Urothelium cell line (cell line): ENCODE data around the gene SBF2.
"Not testable (repeated sequence)": the region's sequence is repeated elsewhere in the genome, so short reads cannot be mapped to it uniquely, and the experiment has no call there.

ENCODE experiments used
- DNase-seq: peaks from one replicate; pipeline ENCODE4 v3.0.0; 2011; ENCODE audit warnings: low spot score, mixed read lengths
- FAIRE-seq: peaks from 2 replicates; lab custom pipeline; 2011; peaks lifted over from hg19 to GRCh38; lab: Jason Lieb, UNC

SBF2 gene

GRCh38 chr11:10029386-10030121 is 264.5 kb downstream of the SBF2 start:
- FAIRE-seq (no peak), DNase-seq (no peak)

- DNase-seq (no peak), FAIRE-seq (no peak)
These were observed 267.5 kb downstream of the SBF2 start for GRCh38 chr11:10026514-10026913.

- no peak for DNase-seq
- no peak for FAIRE-seq
These were observed 270.8 kb downstream of the SBF2 start for GRCh38 chr11:10023212-10023611.

- no peak for FAIRE-seq
- no peak for DNase-seq
These were observed 271.3 kb downstream of the SBF2 start for GRCh38 chr11:10022764-10023163.

- FAIRE-seq, result no peak
- DNase-seq, result no peak
These were observed 272.5 kb downstream of the SBF2 start for GRCh38 chr11:10021563-10021962.

- FAIRE-seq (no peak), DNase-seq (no peak)
These were observed 273.9 kb downstream of the SBF2 start for GRCh38 chr11:10019906-10020682.

- DNase-seq (no peak), FAIRE-seq (no peak)
These were observed 276.1 kb downstream of the SBF2 start for GRCh38 chr11:10017911-10018310.

GRCh38 chr11:10017050-10017449 is 277.0 kb downstream of the SBF2 start:
- DNase-seq (no peak), FAIRE-seq (no peak)

- no peak for FAIRE-seq
These were observed 282.0 kb downstream of the SBF2 start for GRCh38 chr11:10012068-10012467.

GRCh38 chr11:10005955-10006525 is 288.0 kb downstream of the SBF2 start:
- no peak for DNase-seq
- no peak for FAIRE-seq

More at GRCh38 chr11:10012068-10012467, 282.0 kb downstream of the SBF2 start:
- DNase-seq, result no peak

GRCh38 chr11:10004526-10005113 is 289.4 kb downstream of the SBF2 start:
- no peak for DNase-seq
- FAIRE-seq, result peak; percentile 77

- DNase-seq (no peak), FAIRE-seq (no peak)
These were observed 291.8 kb downstream of the SBF2 start for GRCh38 chr11:10002221-10002620.

- DNase-seq (no peak), FAIRE-seq (no peak)
These were observed 301.7 kb downstream of the SBF2 start for GRCh38 chr11:9992306-9992705.

- FAIRE-seq, result no peak
These were observed 303.6 kb downstream of the SBF2 start for GRCh38 chr11:9990221-9990973.

GRCh38 chr11:9987303-9987702 is 306.7 kb downstream of the SBF2 start:
- not testable (repeated sequence) for FAIRE-seq, DNase-seq

More at GRCh38 chr11:9990221-9990973, 303.6 kb downstream of the SBF2 start:
- DNase-seq, result no peak

- DNase-seq (peak; percentile 24), FAIRE-seq (no peak)
These were observed 311.0 kb downstream of the SBF2 start for GRCh38 chr11:9982796-9983579.

- no peak for FAIRE-seq
- no peak for DNase-seq
These were observed 311.8 kb downstream of the SBF2 start for GRCh38 chr11:9982127-9982795.

- FAIRE-seq (no peak), DNase-seq (no peak)
These were observed 313.1 kb downstream of the SBF2 start for GRCh38 chr11:9980931-9981330.

GRCh38 chr11:9977554-9977953 is 316.5 kb downstream of the SBF2 start:
- no peak for FAIRE-seq

More at GRCh38 chr11:9977554-9977953, 316.5 kb downstream of the SBF2 start:
- no peak for DNase-seq
